Sigmoid colon (tissue), 4 donors: ENCODE results near the gene SRSF7.

ENCODE experiments used
- POLR2AphosphoS5 ChIP-seq, 4 donors: sonication (generic); formaldehyde crosslinking; IDR thresholded peaks; one replicate each; pipeline ENCODE4 v1.6.1; 2017; ENCODE audit warnings: antibody characterized with exemption in 4 of 4
- TF ChIP-seq, protein P1 (sequence below), 4 experiments: fragments of 450-650 bp in 3 of 4; fragments of 200-600 bp in 1 of 4; IDR thresholded peaks; one replicate each; pipeline ENCODE4 v1.5.1; 2016 to 2019; ENCODE audit warnings: antibody characterized with exemption in 4 of 4, mild to moderate bottlenecking in 3 of 4, moderate library complexity in 2 of 4

DNA sequence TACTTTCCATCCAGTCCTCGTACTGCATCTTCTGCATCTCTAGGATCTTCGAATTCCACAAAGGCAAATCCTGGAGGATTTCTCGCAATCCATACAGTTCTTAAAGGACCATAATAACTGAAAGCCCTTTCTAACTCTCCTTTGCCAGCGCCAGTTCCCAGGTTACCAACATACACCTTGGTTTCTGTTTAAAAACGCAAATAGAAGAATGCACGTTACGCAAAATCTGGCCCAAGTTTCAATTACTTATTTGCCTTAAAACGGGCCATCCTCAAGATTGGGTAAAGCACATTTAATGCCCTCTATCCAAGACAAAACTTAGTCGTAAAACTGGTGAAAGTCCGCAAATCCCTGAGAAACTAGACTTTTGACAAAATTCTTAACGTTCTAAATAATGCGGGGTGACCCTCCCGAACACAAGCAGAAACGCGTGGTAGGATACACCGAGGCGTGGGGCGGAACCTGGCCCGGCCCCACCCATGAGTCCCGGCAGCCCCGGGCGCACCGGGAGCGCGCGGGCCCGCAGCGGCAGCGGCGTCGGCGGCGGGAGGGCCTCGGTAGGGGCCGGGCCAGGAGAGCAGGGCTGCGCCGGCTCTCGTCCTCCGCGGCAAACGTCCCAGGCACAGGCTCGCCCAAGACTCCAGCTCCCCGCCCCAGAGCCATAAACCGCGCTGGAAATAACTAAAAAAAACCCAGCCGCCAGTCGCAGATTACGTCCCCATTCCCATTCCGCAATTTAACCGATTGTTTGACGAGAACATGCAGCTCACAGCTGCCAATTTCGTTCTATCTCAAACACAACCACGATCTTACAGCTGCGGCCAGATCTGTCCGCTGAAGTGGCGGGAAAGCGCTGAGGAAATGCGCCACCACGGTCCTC lies 910 bp downstream of the SRSF7 start:
- TF ChIP-seq, protein P1, sequence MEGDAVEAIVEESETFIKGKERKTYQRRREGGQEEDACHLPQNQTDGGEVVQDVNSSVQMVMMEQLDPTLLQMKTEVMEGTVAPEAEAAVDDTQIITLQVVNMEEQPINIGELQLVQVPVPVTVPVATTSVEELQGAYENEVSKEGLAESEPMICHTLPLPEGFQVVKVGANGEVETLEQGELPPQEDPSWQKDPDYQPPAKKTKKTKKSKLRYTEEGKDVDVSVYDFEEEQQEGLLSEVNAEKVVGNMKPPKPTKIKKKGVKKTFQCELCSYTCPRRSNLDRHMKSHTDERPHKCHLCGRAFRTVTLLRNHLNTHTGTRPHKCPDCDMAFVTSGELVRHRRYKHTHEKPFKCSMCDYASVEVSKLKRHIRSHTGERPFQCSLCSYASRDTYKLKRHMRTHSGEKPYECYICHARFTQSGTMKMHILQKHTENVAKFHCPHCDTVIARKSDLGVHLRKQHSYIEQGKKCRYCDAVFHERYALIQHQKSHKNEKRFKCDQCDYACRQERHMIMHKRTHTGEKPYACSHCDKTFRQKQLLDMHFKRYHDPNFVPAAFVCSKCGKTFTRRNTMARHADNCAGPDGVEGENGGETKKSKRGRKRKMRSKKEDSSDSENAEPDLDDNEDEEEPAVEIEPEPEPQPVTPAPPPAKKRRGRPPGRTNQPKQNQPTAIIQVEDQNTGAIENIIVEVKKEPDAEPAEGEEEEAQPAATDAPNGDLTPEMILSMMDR (IDR thresholded peaks at IDR 0.05), result no peak
- TF ChIP-seq POLR2AphosphoS5 (IDR thresholded peaks at IDR 0.05), result peak; percentile 36 to 88 (median 76)
